ENCODE results near the gene CLASP1.
"Not testable (repeated sequence)": the region's sequence is repeated elsewhere in the genome, so short reads cannot be mapped to it uniquely, and the experiment has no call there.

CLASP1 gene

DNA sequence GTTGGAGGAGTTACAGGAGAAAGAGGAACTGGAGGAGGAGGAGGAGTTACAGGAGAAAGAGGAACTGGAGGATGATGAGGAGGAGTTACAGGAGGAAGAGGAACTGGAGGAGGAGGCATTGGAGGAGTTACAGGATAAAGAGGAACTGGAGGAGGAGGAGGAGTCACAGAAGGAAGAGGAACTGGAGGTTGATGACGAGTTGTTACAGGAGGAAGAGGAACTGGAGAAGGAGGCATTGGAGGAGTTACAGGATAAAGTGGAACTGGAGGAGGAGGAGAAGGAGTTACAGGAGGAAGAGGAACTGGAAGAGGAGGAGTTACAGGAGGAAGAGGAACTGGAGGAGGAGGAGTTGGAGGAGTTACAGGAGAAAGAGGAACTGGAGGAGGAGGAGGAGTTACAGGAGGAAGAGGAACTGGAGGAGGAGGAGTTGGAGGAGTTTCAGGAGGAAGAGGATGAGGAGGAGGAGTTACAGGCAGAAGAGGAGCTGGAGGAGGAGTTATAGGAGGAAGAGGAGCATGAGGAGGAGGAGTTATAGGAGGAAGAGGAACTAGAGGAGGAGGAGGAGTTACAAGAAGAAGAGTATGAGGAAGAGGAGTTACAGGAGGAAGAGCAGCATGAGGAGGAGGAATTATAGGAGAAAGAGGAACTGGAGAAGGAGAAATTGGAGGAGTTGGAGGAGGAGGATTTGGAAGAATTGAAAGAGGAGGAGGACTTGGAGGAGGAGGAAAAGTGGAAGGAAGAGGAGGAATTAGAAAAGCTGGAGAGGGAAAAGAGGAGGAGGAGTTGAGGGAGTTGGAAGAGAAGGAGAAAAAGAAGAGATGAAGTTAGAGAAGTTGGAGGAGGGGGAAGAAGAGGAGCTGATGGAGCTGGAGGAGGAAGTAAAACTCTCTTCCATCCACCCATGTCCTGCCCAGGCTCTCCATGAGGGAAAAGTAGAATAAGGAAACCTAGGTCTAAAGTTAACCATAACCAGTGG is 37.2 kb downstream of the CLASP1 start:
- DNase-seq = no peak

DNA sequence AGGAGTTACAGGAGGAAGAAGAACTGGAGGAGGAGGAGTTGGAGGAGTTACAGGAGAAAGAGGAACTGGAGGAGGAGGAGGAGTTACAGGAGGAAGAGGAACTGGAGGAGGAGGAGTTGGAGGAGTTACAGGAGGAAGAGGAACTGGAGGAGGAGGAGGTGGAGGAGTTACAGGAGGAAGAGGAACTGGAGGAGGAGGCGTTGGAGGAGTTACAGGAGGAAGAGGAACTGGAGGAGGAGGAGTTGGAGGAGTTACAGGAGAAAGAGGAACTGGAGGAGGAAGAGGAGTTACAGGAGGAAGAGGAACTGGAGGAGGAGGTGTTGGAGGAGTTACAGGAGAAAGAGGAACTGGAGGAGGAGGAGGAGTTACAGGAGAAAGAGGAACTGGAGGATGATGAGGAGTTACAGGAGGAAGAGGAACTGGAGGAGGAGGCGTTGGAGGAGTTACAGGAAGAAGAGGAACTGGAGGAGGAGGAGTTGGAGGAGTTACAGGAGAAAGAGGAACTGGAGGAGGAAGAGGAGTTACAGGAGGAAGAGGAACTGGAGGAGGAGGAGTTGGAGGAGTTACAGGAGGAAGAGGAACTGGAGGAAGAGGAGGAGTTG is 38.1 kb downstream of the CLASP1 start:
- DNase-seq = not testable (repeated sequence)

DNA sequence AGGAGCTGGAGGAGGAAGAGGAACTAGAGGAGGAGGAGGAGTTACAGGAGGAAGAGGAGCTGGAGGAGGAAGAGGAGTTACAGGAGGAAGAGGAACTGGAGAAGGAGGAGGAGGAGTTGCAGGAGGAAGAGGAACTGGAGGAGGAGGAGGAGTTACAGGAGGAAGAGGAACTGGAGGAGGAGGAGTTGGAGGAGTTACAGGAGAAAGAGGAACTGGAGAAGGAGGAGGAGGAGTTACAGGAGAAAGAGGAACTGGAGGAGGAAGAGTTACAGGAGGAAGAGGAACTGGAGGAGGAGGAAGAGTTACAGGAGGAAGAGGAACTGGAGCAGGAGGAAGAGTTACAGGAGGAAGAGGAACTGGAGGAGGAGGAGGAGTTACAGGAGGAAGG is 38.8 kb downstream of the CLASP1 start:
- not testable (repeated sequence) for DNase-seq

DNA sequence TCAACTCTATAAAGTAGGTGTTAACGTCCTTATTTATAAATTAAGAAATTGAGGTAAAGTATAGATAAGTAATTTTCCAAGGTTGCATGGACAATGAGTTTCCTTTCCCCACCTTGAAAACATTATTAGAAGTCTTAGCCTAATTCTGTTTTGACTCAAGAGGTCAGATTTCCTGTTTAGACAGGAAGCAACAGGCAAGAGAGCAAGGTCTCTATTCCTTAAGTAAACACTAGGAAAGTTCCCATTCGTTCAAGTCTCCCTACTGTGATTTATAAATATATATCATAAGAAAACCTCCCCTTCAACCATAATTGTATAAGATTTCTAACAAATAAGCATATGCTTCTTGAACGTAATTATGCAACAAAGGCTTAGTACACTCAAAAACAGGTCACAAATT is 40.3 kb downstream of the CLASP1 start:
- no peak for DNase-seq

DNA sequence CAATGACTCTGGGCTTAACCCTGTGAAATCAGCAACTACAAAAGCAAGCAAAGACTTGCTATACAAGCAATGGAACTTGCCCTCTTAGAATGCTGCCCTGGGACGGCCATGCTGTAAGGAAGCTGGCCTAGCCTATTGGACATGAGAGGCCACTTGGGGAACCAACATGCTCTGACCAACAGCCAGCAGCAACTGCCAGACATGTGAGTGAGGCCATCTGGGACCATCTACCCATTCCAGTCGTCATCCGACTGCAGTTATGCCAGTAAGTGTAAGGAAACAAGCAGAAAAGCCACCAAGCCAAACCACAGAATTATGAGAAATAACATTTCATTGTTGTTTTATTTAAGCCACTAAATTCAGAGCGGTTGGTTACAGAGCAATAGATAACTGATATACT is 40.9 kb downstream of the CLASP1 start:
- no peak for DNase-seq

DNA sequence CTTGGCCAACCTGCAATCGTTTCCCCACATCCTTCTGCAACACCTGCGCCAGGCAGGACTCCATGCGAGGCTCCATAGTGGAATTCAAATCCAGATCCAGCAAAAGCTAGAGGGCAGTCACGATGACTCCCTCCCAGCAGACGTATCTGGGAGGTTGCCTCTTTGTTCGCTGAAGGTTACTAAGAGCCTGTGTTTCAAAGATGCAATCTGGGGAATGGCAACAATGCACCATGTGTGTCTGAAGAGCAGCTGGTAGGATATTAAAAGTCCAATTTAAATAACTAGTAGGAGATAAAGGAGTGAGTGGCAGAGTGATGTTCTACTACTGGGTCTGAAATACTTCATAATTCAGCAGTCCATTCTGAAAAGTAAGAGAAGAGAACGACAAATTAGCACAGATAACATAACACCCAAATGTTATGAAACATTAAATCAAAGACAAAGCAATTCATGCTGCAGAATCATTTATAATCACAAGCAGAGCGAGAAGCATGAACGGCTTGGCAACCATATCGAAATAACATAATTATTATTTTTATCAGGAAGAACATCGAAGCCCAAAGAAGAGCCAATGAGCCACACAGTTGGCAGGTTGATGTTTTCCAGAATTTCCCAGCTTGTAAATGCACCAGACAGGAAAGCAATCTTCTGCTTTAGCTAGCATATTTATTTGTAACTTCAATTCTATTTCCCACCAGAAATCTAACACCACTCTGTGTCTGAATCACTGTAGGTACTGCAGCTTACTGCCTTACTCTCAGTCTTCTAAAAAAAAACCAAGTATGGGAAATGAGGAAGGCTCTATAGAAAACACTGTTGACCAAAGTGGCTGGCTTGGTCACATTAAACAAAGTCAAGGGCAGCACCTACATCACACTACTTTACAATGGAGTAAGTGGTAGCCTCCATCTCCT is 43.2 kb downstream of the CLASP1 start:
- DNase-seq = peak; percentile 54

DNA sequence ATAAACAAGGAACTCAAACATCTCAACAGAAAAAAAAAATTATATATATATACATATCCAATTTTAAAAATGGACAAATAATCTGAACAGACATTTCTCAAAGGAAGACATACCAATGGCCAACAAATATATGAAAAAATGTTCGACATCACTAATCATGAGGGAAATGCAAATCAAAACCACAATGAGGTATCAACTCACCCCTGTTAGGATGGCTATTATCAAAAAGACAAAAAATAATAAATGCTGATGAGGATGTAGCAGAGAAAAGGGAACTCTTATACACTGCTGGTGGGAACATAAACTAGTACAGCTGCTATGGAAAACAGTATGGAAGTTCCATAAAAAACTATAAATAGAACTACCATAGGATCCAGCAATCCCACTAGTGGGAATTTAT is 46.1 kb downstream of the CLASP1 start:
- no peak for DNase-seq

DNA sequence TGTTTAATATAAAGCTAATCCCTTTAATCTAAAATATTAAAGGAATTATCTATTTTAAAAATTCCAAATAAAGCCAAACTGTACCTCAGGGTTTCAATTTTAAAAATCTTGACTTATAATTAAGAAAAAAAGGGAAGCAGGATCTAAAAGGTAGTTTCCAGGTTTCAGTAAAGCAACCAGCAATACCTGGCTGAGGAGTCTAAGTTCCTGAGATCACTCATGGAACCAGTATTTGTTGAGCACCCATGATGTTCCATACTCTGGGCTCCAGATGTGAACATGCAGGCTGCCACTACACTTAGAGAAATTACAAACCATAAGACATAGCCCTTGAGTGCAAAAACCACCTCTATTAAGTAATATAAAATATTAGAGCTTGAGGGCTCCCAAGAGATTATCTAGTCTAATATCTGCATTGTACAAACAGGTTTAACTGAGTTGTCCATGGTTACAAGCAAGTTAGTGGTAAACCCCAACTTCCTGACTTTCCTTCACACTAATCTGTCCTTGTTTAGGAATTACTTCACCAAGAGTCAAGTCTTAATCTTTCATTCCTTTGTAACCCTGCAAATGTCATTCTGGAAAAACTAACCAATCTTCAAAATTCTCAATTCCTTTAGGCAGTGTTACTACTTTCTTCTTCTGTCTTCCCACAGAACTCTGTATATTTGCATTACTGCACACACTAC is 49.2 kb downstream of the CLASP1 start:
- DNase-seq = no peak

DNA sequence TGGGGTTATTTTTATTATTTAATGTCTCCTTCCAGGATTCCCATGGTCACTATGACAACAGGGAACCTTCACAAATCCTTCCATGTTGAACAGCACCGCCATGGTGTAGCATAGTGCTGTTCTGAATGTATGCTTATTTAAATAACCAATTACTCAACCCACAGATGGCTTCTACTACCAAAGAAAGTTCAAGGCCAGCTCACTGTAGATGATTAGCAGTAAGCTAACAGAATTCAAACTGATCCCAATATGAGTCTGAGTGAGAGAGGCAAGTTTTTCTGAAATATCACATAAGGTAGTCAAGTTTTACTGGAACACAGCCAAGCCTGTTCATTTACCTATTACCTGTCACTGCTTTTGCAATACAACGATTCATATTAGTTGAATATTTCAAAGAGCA is 51.2 kb downstream of the CLASP1 start:
- no peak for DNase-seq

DNA sequence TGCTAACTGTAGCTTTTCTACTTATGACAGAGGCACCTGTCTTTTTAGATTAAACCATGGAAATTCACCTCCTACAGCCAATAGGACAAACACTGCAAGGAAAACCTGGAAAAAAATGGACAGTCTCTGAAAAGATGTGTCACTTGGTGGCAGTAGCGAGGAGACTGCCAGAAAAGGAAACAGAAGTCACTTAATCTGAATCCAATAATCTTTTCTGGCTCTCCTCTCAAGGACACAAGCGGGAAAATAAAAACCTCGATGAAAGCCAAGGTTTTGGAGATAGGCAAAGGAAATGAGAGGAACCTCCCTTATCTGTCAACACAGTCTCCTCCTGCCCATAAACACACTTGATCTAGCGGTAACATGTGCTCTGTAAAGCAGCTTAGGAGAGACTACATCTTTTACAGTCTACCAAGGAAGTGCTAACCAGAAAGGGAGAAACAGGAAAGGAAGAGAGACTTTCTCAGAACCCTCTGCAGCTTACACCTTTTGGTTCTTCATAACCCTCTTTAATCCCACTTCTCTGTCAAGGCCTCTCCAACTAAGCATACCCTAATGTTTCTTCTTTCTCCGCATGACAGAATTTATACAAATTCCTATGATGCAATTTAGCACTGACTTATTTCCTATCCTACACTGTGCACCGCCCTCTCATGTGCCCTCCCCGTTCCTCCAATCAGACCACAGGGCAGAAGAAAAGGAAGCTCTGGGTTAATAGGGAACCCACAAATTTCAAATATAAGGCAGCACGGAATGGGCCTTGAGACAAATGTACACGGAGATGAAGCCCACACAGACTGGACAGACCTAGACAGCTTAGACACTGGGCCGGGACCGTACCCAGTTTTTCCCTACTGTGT is 52.8 kb downstream of the CLASP1 start:
- peak; percentile 54 for DNase-seq

DNA sequence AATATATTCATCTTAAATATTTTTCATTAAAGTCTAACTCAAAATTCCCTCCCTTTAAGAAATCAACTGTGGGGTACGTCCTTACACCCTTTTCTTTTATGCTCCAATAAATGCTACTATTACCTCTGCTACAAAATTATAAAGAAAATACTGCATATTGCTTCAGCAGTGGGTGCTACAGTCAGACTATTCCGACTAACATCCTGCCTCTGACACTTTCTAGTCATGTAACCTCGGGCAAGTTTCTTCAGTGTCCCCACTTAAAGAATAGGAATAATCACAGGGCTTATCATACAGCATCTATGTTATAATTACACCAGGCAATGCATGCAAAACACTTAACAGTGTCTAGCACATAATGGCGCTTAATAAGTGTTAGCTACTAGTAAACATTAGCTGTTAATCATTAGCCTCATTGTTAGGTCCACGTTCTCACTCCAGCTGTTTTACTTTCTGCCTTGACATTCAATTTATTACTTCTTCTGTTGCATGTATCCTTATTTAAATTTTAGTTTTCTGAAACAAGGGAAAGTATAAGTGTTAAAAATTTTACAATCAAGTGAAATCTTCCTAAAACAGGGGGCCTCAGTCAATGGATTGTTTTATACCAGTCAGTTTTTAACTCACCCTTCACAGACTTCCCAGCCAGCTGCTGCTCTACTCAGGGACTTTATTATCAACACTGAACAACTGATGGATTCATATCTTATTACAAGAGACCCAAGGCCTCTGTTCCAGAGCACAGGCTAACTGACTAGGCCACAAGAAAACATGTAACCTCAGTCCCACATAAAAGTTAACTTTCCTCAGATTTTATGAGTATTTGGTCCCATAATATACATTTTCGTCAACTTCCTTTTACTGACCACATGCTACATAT is 54.0 kb downstream of the CLASP1 start:
- DNase-seq = no peak

DNA sequence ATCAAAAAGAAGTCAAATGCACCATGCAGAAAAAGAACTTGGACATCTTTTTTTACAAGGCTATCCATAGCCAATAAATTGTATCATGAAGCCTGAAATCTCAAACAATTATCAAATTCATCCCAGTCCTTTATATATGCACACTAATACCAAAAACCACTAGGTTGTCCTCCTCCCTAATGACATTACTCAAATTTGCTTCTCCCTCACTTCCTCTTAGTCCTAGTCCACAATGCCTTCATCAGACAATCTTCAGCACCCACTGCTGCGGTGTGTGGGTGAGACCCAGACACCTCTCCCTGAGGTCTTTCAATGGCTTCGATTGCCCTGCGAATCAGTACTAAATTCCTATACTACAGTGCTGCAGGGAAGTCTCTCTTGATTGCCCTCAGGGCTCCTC is 58.1 kb downstream of the CLASP1 start:
- no peak for DNase-seq

DNA sequence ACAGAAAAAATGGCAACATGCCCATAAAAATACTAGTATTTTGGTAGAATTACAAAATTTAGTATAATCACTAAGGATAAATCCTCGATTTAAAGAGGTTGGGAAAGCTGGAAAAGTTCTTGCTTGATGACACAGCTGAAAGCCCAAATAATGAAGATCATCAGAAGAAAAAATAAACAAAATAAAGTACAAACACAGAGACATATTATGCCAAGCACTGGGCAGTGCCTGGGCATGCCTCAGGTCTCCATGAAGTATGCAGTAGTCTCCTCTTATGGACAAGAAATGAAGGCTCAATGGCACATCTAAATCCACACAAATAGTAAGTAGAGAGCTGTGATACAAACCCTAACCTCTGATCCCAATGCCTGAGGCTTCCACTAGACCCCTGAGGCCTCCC is 60.9 kb downstream of the CLASP1 start:
- no peak for DNase-seq

DNA sequence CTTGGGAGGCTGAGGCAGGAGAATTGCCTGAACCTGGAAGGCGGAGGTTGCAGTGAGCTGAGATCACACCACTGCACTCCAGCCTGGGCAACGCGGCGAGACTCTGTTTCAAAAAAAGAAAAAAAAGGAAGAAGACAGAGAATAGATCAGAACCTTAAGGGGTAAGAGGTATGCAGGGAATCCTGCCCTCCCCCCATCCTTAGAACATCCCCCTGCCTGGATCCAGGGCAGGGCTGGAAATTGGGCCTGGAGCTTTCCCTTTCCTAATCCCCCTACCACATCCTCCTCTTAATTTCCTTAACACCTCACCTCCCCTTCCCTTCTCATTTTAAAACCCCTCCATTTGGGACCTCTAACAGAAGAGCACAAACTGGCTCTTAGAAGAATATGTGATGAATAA is 62.1 kb downstream of the CLASP1 start:
- DNase-seq = no peak

DNA sequence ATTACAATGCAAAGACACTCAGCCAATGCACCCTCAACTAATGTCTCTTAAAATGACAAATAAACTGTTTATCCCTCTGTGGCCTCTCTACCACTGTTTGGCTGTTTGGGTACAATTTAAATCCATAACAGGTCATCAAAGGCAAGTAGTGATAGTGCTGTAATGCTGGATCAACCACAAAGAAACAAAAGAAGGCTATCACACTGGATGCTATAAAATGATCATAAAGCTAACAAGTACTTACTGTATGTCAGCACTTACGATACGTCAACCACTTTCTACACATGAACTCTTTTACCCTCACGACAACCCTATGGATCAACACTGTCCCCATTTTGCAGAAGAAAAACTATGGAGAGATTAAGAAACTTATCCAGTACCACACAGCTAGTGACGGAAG is 64.5 kb downstream of the CLASP1 start:
- no peak for DNase-seq

DNA sequence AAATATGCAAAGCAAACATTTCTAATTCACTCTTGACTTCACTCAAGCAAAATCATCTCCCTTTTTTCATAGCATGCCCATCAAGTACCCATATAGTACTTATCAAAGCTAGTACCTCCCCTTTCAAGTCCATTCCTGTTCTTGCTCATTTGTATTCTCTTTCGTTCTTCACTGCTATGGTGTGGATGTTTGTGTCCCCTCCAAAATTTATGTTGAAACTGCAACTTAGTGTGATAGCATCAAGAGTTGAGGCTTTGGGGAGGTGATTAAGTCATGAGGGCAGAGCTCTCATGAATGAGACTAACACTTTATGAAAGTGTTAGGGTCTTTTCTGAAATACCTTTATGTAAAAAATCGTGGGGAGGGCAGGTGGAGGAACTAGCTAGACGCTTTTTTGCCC is 65.7 kb downstream of the CLASP1 start:
- DNase-seq = no peak

DNA sequence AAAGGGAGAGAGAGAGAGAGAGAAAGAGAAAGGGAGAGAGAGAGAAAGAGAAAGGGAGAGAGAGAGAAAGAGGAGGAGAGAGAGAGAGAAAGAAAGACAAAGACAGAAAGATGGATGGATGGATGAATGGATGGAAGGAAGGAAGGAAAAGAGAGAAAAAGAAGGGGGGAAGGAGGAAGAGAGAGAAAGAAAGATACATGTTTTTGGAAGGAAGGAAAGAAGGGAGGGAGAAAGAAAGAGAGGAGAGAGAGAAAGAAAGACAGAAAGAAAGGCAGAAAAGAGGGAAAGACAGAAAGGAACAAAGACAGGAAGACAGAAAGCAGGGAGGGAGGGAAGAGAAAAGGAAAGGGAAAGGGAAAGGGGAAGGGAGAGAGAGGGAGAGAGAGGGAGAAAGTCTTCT is 67.0 kb downstream of the CLASP1 start:
- no peak for DNase-seq

DNA sequence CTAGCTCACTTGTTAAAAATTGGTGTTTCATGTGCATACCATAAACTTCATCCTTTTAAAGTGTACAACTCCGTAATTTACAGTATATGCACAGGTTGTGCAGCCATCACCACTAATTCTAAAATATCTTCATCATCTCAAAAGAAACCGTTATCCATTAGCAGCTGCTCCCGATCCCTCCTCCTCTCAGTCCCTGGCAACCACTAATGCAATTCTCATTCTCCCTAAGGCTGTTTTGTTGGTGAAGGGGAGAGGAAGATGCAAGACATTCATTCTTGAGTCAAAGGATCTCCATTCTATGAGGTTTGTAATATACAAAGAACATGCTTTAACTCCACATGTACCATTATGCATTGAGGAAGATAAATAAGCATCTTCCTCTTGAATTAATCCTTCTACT is 70.0 kb downstream of the CLASP1 start:
- no peak for DNase-seq

DNA sequence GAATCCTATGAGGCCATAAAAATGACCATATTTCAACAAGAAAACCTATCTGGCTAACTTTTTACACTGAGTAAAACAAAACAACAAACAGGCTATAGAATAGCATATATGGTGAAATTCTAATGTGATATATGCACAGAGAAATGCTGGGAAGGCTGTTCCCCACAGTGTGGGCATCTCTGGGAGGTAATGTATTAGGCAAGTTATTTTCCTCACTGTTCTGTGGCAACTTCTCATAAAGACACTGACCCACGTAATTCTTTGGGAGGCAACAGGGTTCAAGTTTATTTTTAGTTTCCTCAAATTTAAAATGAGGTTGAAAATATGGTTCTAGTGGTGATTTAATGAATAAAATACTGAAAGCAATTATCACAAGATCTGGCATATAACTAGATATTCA is 71.9 kb downstream of the CLASP1 start:
- DNase-seq = no peak

DNA sequence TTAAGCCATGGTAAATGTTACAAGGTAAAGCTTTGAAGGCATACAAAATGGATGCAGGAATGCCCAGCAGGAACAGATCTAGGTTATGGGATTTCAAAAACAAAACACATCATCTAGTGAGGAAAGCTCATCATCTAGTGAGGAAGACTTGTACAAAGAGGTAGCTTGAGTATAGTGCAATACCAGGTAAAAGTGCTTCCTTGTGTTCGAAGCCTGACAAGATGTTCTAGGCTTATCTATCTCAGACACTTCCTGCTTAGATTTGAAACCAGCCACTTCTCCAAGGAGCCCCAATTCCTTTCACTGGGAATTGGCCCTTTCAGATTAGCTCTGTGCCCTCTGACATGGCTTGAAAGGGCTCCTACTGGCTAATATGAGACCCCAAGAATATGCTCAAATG is 73.0 kb downstream of the CLASP1 start:
- DNase-seq = no peak

DNA sequence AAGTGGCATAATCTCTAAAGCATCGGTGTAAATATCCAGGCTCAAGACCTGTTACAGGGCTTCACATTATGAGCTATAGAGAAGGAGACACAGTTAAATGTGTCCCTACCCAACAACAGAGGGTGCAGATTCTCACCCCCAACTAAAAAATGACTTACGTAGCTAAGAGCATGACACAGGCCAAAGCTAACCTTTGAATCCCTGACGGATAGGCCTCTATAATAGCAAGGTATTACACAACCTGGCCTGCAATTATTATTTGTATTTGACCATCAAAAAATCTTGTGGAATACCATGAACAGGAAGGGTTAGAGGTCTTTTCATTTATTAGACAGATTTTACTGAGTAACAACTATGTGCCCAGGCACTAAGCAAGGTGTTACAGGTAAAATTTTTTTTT is 73.5 kb downstream of the CLASP1 start:
- no peak for DNase-seq
